ENCODE results near the gene RABGAP1L. TPM values are rescaled to one million over a fixed set of nuclear protein-coding genes. Genes with fewer than 3 reads are reported as not detected.

The RABGAP1L gene
- total RNA-seq, 1 experiment from 2014 or later = 29.3 TPM

- no peak for ATAC-seq
These were observed 658.8 kb downstream of the RABGAP1L start for GRCh38 chr1:174818014-174818616.

More at GRCh38 chr1:174818014-174818616, 658.8 kb downstream of the RABGAP1L start:
- H3K36me3 ChIP-seq (ENCODE audit: control insufficient read depth in 1 of 2, insufficient read depth in 2 of 2, low read length in 2 of 2) = no peaks in the 10 kb centered on the region
- BruUV-seq (replicated peaks) = no TSS peak
- no peak overlapping the region for H3K9ac ChIP-seq (ENCODE audit: low read length)
- H3K27me3 ChIP-seq (ENCODE audit: insufficient read depth, low read length) = no peaks in the 10 kb centered on the region
- H3K27ac ChIP-seq (ENCODE audit: low read depth, low read length) = no peak overlapping the region
- intact Hi-C loops (cut with micrococcal nuclease) = no loop called here
- H2AFZ ChIP-seq (ENCODE audit: low read depth, low read length, poor library complexity, severe bottlenecking) = no peak overlapping the region
- H3K9me3 ChIP-seq (ENCODE audit: control insufficient read depth in 1 of 2, insufficient read depth in 1 of 2, low read depth in 1 of 2, low read length in 2 of 2) = no peaks in the 10 kb centered on the region
- ChIA-PET CTCF (no interaction called here), RAD21 (ENCODE audit: low non-redundant PET in 1 of 2, low total read pairs in 2 of 2, uncharacterized antibody in 2 of 2, unreplicated experiment in 2 of 2) (interaction anchor here in 1 of 2 experiments (0.6 kb wide), 1 partner anchor 45 kb away, joined by 3 read pairs; no protein-coding TSS in a partner anchor), POLR2A (interaction anchor here (1.0 kb wide), 1 partner anchor 181 kb away, joined by 4 read pairs; no protein-coding TSS in a partner anchor)
- H3K4me2 ChIP-seq (ENCODE audit: low read length) = no peak overlapping the region
- no peak for DNase-seq (ENCODE audit: low read depth, low spot score)
- H3K4me3 ChIP-seq (replicated peaks in 1 of 2; ENCODE audit: low read depth in 1 of 2, low read length in 2 of 2) = no peak overlapping the region
- TF ChIP-seq TCF7L2 (IDR thresholded peaks at IDR 0.05; ENCODE audit: borderline replicate concordance, extremely low read depth, insufficient read depth, insufficient read length) (no peak), SP1 (IDR thresholded peaks at IDR 0.05; ENCODE audit: low read depth) (no peak), EZH2phosphoT487 (IDR thresholded peaks at IDR 0.05; ENCODE audit: borderline replicate concordance) (no peak), EZH2 (IDR thresholded peaks at IDR 0.05) (no peak), ZNF274 (IDR thresholded peaks at IDR 0.05; ENCODE audit: low read depth, low read length) (no peak), CEBPB (IDR thresholded peaks at IDR 0.05; ENCODE audit: low read depth) (no peak), REST (IDR thresholded peaks at IDR 0.05; ENCODE audit: low read depth) (no peak)
- H3K79me2 ChIP-seq (ENCODE audit: insufficient read depth, low read length) = no peaks in the 10 kb centered on the region
- peaks cover 11 to 43% of the 10 kb centered on the region in 2 experiments for H3K4me1 ChIP-seq (ENCODE audit: control insufficient read depth in 1 of 2, insufficient read depth in 2 of 2, low read length in 2 of 2)
- H4K20me1 ChIP-seq (ENCODE audit: insufficient read depth) = no peaks in the 10 kb centered on the region
- no peaks in the 10 kb centered on the region for H3K9me2 ChIP-seq (ENCODE audit: insufficient read depth)

All from HCT116 (cell line).